Measurements from ENCODE around the gene DCX. TPM values are rescaled to one million over a fixed set of nuclear protein-coding genes. Genes with fewer than 3 reads are reported as not detected.

DCX gene
- total and polyA plus RNA-seq, 3 donors from 2014 or later = 0.16 to 0.44 (median 0.19) TPM

DNA sequence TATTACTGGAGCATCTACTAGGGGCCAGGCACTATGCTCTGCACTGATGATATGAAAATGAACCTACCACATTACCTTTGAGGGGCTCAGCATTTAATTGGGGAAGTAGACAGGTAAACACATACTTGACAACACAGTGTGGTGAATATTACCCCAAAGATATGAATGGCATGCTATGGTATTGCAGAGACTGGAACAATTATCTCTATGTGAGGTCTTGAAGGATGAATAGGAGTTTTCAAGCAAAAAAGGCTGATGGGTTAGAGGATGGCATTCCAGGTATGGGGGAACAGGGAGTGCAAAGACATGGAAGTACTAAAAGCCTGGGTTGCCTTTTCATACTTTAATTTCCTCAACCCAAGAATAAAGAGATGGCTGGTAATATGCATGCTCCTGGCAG is 82.6 kb downstream of the DCX start:
- Histone ChIP-seq H3K4me3 (no peak overlapping the region), H3K27me3 (no peaks in the 10 kb centered on the region), H3K27ac (no peak overlapping the region), H3K9me3 (no peaks in the 10 kb centered on the region), H3K36me3 (ENCODE audit: low read depth, missing control alignments) (no peaks in the 10 kb centered on the region), H3K4me1 (no peaks in the 10 kb centered on the region)
- intact Hi-C loops (cut with DNase I; ENCODE audit: low total_unique reads) = no loop called here
- no peak for DNase-seq
- no peak for TF ChIP-seq POLR2A (IDR thresholded peaks at IDR 0.05)
- TF ChIP-seq, protein P1, sequence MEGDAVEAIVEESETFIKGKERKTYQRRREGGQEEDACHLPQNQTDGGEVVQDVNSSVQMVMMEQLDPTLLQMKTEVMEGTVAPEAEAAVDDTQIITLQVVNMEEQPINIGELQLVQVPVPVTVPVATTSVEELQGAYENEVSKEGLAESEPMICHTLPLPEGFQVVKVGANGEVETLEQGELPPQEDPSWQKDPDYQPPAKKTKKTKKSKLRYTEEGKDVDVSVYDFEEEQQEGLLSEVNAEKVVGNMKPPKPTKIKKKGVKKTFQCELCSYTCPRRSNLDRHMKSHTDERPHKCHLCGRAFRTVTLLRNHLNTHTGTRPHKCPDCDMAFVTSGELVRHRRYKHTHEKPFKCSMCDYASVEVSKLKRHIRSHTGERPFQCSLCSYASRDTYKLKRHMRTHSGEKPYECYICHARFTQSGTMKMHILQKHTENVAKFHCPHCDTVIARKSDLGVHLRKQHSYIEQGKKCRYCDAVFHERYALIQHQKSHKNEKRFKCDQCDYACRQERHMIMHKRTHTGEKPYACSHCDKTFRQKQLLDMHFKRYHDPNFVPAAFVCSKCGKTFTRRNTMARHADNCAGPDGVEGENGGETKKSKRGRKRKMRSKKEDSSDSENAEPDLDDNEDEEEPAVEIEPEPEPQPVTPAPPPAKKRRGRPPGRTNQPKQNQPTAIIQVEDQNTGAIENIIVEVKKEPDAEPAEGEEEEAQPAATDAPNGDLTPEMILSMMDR (IDR thresholded peaks at IDR 0.05) = no peak

DNA sequence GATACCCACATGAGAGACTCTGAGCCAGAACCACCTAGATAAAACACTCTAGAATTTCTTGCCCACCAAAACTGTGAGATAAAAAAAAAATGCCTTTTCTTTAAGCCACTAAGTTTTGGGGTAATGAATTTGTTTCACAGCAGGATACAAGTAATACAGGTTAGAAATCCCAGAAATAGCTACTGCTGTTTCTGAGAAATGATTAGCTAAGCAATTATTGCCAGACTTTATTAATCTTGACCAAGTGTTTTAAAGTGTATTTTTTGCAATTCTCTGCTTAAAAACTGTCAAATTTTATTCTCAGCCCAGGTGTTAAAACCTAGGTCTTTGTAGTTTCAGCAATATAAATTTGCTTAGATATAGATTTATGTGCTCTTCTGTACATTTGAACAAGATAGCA is 83.1 kb downstream of the DCX start:
- no peak for DNase-seq
- intact Hi-C loops (cut with DNase I; ENCODE audit: low total_unique reads) = no loop called here
- no peak overlapping the region for H3K27ac ChIP-seq
- no peaks in the 10 kb centered on the region for H3K4me1 ChIP-seq
- H3K36me3 ChIP-seq (ENCODE audit: low read depth, missing control alignments) = no peaks in the 10 kb centered on the region
- no peak overlapping the region for H3K4me3 ChIP-seq
- TF ChIP-seq, protein P1 (IDR thresholded peaks at IDR 0.05) = no peak
- no peak for TF ChIP-seq POLR2A (IDR thresholded peaks at IDR 0.05)
- H3K9me3 ChIP-seq = no peaks in the 10 kb centered on the region
- H3K27me3 ChIP-seq = no peaks in the 10 kb centered on the region

DNA sequence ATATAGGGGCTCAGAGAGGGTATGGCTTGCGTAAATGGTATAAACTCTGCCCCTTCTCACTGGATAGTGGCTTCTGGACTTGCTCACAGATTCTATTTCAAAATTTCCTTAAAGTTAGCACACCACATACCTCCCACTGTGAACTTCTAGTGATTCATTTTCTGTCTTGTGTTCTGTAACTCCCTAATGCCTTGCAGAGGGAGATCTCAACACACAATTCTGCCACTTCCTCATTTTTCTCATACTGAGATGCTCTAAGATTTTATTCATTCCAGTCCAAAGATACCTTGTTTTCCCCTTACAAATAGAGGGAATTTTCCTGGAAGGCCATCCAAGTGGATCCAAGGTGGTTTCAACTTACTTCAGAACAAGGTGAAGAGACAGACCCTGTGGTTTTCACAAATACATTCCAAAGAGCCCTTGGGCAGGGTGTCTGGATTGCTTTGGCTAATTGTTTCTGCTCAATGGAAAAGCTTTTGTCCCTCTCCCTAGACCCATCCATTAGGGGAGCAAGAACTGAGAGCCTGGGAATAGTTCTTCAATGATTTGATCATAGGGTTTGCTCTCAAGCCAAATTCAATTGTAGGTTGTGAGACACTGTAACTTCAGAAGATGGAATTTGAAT is 89.6 kb downstream of the DCX start:
- H3K9me3 ChIP-seq = no peaks in the 10 kb centered on the region
- no peak overlapping the region for H3K4me3 ChIP-seq
- H3K27ac ChIP-seq = no peak overlapping the region
- DNase-seq = no peak
- H3K36me3 ChIP-seq (ENCODE audit: low read depth, missing control alignments) = no peaks in the 10 kb centered on the region
- intact Hi-C loops (cut with DNase I; ENCODE audit: low total_unique reads) = no loop called here
- TF ChIP-seq, protein P1 (IDR thresholded peaks at IDR 0.05) = no peak
- TF ChIP-seq POLR2A (IDR thresholded peaks at IDR 0.05) = no peak
- WGBS, 2 donors = 60% methylated on average over 1 of the region's 1 CpG; no CpG with 5 or more reads in 1 of the 2 donors
- H3K27me3 ChIP-seq = no peaks in the 10 kb centered on the region
- H3K4me1 ChIP-seq = no peaks in the 10 kb centered on the region

GRCh38 chrX:111319451-111319850 is 92.5 kb downstream of the DCX start:
- 69 to 79% methylated on average over 3 to 4 of the region's 4 CpGs for WGBS, 2 donors
- no peak for DNase-seq
- Histone ChIP-seq H3K36me3 (ENCODE audit: low read depth, missing control alignments) (no peaks in the 10 kb centered on the region), H3K4me1 (no peaks in the 10 kb centered on the region), H3K27me3 (no peaks in the 10 kb centered on the region), H3K27ac (no peak overlapping the region), H3K4me3 (no peak overlapping the region), H3K9me3 (no peaks in the 10 kb centered on the region)
- intact Hi-C loops (cut with DNase I; ENCODE audit: low total_unique reads) = no loop called here
- TF ChIP-seq, protein P1 (IDR thresholded peaks at IDR 0.05) = no peak
- TF ChIP-seq POLR2A (IDR thresholded peaks at IDR 0.05) = no peak

- no peaks in the 10 kb centered on the region for H3K36me3 ChIP-seq (ENCODE audit: low read depth, missing control alignments)
- no peak overlapping the region for H3K27ac ChIP-seq
- no peaks in the 10 kb centered on the region for H3K4me1 ChIP-seq
- intact Hi-C loops (cut with DNase I; ENCODE audit: low total_unique reads) = no loop called here
- DNase-seq = no peak
- H3K4me3 ChIP-seq = no peak overlapping the region
- H3K9me3 ChIP-seq = no peaks in the 10 kb centered on the region
- no peaks in the 10 kb centered on the region for H3K27me3 ChIP-seq
- no peak for TF ChIP-seq POLR2A (IDR thresholded peaks at IDR 0.05)
- TF ChIP-seq, protein P1 (IDR thresholded peaks at IDR 0.05) = no peak
Observed at GRCh38 chrX:111318901-111319300, 93.1 kb downstream of the DCX start.
